CD4-positive, alpha-beta T cell treated with Interleukin-15 for 1 hour (primary cell): Measurements from ENCODE around the gene BRSK2.

Source experiments
- DNase-seq: peaks from one replicate; pipeline ENCODE4 v3.0.0-alpha.2; 2020

BRSK2 gene

DNA sequence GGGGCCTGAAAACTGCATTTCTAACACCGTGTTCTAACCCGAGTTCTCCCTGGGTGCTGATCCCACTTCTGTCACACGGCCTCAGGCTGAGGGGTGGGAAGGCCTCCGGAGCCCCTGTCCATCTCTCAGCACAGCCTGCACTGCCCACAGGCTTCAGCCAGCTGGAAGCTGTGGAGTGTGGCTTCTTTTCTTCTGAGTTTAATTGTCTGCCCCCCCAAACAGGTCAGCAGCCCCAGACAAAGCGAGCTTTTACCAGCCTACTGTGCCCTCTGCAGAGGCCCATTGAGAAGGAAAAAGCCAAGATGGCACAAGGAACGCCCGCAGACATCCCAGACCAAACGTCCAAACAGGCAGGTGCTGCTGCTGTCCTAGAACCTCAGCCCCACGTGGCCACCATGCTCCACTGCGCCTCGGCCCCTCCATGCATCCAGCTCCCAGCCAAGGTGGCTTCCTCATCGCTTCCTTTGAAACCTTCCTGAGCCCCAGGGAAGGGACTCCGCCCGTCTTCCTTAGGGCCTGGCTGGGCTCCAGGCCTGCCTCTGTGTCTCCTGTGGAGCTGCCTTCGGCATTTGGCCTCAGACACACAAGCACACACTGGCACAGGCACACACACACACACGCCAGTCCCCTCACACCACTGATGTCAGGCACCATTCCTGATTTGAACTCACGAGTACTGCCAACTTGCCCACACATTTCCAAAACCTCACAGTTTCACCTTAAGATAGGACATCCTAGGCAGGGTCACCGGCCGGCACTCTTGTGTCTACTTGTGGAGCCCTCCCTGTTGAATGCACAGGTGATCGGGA, 95.2 kb downstream of the BRSK2 start:
- DNase-seq, result no peak

DNA sequence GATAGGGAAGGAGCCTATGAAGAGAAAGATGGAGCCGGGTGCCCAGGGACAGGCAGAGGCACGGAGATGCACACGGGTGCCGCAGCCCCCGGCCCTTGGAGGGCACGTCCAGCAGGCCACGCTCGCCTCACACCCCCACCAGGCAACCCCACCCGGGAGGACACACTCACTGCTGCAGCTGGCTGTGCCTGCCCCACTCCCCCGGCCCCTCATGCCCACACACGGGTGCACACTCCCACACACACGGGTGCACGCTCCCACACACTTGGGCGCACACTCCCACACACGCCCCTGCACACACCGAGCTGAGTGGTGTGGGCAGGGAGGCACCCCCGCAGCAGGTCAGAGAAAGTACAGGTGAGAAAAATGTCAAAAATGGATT, 95.8 kb downstream of the BRSK2 start:
- no peak for DNase-seq

DNA sequence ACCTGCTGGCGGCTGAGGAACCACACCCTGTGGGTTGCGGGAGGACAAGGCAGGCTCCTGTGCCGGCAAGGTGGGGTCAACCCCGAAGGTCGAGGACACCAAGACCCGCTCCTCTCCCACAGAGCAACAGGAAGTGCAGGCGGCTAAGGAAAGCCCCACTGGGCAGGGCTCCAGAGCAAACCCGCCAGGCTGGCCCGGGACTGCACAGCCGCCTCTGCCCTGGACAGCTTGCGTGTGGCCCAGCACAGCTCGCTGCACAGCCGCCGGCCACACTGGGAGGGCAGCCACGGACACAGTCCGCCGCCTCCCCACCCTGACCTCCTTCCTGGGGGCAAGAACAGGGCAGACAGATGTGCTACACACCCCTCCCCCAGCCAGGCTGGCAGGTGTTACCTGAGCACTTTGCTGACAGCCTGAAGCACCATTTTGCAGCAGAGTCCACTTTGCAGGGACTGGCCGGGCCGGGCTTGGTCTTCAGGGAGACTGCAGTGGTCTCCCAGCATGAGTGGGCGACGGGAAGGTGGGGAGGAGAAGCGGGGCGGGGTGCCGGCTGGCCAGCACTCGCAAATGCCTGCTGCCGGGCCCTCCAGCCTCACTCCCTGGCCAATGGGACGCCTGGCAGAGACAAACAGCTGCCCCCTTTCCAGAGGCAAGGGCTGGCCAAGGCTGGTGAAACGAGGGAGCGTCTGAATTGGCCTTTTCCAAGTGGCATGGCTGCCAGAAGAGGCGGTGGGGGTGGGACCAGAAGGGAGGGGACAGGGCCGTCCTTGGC, 96.5 kb downstream of the BRSK2 start, which contains the start of gene MOB2:
Gene MOB2, minus strand, starts transcription at position 726 of the 772 bp plus-strand sequence. Its CDS starts 223 bp downstream, at position 503.
- no peak for DNase-seq

DNA sequence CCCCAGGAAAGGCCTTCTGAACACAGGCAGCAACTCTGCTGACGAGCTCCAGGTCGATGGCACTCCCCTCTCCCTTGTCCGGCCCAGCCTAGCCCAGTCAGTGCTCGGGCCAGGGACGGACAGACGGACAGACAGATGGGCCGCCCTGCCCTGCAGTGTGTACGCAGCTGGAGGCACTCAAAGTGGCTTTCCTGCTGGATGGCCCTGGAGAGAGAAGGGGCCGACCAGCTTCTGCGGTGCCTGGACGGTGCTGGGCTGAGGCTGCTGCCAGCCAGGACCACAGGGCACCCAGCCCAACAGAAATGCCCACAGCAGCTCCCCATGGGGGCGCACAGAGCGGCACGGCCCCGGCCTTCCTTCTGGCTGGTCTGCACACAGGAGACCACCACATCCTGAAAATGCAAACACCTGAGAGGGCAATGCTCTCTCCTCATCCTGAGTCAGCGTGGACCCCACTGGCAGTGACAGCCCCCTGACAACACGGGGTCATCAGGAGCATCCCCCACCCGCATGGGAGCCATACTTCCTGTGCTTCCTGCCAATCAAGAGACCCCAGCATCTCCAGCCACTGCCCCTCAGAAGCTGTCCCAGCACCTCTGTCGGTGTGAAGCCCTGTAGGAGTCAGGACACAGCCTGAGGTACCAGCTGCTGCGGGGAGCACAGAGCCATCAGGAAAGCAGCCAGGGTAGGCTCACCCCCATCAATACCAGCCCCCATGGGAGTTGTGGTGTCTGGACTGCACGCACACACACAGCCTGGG, 97.5 kb downstream of the BRSK2 start:
- DNase-seq, result peak; percentile 2

DNA sequence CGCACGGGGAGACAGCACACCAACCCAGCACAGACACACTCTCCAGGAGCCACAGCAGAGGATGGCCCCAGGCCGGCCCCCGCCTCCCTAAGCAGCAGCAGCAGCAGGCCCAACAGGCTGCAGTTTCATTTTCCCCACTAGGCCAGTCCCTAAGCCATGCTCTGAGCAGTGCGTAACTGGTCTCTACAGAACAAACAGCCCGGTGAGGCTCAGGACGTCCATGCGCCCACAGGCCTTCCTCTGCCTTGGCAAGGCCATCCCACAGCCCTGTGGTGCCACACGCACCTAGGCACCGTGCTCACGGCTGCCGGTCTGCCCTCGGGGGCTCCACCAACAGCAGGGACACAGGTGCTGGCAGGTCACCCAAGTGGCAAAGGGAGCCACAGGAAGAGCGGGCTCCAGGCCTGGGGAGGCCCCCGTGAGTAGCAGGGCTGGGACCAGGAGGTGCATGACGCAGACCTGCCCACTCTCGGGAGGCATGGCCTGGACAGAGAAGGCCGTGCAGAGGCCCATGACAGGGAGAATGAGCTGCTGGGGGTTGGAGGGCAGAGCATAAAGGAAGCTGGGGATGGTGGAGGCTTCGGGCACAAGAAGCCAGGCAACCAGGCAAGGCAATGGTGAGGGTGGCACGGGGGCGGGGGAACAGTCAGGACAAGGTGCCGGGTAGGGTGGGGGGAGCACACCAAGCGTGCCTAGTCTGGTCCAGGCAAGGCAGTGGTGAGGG, 98.3 kb downstream of the BRSK2 start:
- DNase-seq, result peak; percentile 10

DNA sequence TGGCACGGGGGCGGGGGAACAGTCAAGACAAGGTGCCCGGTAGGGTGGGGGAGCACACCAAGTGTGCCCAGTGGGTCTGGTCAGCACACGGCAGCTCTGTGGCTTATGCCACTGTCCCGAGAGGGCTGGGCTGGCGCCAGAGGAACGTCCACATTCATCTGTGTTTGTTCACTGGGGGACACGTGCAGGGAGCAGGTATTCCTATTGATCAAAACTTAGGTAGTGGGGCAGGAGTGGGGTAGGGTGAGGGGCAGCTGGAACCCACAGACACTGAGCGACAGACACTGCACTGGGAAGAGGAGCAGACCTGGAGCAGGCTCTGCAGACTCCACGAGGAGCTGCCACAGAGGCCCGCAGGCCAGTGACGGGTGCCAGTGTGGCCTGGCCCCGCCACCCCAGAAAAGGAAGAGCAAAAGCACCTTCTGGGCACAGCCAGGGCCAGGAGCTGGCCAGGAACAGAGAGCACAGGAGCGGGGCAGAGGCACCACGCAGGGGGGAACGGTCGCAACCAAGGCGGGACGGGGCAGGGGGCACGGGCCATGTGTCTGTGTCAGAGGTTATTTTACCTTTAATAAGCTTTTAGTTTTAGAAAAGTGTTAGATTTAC, 98.9 kb downstream of the BRSK2 start:
- DNase-seq, result no peak

DNA sequence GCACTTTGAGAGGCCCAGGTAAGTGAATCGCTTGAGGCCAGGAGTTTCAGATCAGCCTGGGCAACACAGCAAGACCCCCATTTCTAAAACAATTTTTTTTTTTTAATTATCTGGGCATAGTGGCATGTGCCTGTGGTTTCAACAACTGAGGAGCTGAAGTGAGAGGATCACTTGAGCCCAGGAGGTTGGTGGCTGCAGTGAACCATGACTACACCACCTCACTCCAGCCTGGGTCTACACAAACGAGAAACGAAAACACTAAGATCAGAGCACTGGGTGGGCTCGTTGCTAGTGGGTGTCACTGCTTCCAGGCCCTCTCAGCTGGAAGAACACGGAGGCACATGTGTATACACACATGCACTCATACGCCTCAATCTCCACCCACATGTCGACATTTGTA, 100.9 kb downstream of the BRSK2 start:
- no peak for DNase-seq

DNA sequence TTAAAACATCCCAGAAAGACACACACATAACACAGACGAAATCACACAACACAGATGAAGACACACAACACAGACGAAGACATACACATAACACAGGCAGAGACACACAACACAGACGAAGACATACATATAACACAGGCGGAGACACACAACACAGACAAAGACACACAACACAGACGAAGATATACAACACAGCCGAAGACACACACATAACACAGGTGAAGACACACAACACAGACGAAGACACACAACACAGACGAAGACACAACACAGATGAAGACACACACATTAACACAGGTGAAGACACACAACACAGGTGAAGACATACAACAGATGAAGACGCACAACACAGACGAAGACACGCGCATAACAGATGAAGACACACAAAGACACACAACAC, 101.6 kb downstream of the BRSK2 start:
- no peak for DNase-seq

DNA sequence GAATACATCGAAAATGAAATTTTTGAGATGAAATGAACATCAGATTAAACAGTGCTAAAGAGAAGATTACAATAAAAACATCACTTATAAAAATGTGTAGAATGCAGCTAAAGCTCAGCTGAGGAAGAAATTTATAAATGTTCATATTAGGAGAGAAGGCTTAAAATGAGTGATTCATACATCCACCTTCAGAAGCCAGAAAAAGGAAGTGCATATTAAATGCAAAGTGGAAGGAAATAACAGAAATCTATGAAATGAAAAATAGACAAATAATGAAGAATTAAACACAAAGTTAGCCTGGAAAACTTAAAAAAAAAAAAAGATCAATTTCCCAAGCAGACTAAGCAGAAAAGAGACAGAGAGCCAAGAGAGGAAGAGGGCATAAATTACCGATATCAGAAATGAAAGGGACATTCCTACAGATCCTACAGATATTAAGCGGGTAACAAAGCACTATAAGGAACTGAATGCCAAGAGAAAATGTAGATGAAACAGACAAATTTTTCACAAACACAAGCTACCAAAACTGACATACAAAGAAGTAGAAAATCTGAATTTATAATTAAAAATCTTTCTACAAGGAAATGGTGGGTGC, 104.0 kb downstream of the BRSK2 start:
- no peak for DNase-seq

DNA sequence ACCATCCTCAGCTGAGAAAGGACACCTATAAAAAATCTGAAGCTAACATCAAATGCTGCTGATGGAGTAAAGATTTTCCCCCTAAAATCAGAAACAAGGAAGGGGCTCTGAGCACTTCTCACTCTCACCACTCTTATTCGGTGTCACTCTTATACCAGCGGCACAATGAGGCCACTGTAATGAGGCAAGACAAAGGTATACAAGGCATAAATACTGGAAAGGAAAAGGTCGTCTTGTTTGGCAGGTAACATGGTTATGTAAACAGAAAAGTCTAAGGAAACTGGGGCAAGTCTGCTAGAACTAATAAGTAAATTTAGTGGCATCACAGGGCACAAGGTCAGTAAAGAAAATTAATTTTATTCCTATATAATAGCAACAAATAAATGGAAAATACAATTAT, 104.9 kb downstream of the BRSK2 start:
- no peak for DNase-seq

DNA sequence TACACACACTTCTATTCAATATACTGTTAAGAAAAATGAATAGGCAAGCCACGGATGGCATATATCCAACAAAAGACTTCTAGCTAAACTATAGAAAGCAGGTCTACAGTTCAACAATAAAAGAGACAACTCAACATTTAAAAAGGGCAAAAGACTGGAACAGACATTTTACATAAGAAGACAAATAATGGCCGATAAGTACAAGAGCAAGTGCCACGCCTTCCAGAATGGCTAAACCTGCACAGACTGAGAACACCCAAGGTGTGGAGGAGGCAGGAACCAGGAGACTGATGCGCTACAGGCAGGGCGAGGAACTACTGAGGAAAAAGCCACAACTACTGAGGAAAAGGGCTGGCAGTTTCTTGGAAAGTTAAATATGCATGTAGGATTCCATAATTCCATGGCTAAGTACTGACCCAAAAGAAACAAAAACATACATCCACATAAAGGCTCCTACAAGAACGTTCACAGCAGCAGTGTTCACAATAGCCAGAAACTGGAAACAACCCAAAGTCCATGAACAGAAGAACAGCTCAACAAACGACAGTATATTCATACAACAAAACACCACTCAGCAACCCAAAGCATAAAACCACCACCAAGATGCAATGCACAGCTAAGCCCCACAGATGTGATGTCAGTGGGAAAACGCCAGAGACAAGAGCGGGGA, 106.5 kb downstream of the BRSK2 start:
- no peak for DNase-seq

DNA sequence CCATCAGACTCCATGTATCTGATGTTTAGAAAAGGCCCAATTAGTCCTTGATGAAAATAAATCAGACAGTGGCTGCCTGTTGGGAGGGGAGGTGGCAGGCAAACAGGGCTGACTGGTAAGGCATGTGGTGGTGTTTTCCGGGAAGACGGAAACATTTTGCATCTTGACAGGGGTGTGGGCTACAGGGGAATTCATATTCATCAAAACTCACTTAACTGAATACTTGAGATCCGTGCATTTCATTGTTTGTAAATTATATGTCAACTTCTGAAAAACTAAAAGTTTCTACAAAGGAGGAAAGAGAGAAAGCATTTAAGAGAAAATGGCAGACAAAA, 107.0 kb downstream of the BRSK2 start:
- no peak for DNase-seq

DNA sequence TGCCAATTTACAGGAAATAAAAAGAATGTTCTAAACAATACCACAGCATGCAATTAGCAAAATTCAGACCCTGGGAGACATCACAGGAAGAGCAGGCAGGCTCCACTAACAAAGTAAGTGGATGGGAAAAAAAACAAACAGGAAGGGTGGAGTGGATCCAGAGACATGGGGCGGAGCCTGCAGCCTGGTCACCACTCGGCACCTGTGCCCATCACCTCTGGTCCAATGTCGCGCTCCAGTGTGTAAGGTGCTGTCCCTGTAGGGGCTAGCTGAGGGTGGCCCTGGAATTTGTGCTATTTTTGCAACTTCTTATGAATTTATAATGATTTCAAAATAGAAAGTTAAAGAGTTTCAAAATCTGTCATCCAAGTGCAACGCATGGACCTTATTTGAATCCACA, 107.9 kb downstream of the BRSK2 start:
- no peak for DNase-seq

DNA sequence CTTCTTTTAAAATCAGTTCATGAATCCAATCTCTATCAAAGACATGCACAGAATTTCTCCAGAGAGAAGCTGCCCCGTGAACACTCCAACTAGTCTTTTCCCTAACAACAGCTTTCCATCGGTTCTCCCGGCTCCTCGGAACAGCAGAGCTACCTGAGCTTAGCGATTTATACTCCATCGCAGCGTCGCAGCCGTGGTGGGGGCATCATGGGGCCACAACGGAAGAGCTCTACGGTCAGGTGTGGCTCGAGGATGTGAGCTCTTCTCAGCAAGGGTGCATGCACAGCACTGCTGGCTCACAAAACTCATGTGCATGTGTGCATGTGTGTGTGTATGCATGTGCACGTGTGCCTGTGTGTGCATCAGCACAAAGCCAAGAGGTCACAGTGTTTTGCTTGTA, 108.5 kb downstream of the BRSK2 start:
- no peak for DNase-seq

DNA sequence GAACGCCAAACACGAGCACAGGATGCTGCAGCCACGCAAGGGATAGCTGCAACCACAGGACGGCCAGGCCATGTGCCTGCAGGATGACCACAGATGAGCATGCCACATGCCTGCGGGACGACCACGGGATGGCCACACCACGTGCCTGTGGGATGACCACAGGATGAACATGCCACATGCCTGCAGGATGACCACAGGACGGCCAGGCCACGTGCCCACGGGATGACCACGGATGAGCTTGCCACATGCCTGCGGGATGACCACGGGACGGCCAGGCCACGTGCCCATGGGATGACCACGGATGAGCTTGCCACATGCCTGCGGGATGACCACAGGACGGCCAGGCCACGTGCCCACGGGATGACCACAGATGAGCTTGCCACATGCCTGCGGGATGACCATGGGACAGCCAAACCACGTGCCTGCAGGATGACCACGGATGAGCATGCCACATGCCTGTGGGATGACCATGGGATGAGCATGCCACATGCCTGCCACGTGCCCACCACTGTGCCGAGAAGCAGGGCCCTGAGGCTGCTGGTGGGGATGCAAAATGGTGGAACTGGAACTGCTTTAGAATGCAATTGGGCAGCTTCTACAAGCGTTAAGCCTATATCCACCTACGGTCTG, 109.6 kb downstream of the BRSK2 start:
- DNase-seq, result no peak

DNA sequence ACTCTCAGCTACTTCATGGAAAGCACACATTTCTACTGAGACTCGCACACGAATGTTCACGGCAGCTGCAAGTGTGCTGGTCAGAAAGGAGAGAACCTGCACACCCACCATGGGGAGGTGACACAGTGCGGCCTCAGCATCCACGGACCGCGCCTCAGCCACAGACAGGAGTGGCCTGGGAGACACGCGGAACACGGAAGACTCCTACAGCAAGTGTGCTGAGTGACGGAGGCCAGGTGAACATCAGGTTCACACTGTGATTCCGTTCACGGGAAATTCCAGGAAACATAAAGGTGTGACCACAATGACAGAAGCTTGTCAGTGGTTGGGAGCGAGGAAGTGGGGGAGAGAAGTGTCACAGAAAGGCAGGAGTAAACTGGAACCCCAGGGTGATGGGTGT, 110.2 kb downstream of the BRSK2 start:
- DNase-seq, result no peak

DNA sequence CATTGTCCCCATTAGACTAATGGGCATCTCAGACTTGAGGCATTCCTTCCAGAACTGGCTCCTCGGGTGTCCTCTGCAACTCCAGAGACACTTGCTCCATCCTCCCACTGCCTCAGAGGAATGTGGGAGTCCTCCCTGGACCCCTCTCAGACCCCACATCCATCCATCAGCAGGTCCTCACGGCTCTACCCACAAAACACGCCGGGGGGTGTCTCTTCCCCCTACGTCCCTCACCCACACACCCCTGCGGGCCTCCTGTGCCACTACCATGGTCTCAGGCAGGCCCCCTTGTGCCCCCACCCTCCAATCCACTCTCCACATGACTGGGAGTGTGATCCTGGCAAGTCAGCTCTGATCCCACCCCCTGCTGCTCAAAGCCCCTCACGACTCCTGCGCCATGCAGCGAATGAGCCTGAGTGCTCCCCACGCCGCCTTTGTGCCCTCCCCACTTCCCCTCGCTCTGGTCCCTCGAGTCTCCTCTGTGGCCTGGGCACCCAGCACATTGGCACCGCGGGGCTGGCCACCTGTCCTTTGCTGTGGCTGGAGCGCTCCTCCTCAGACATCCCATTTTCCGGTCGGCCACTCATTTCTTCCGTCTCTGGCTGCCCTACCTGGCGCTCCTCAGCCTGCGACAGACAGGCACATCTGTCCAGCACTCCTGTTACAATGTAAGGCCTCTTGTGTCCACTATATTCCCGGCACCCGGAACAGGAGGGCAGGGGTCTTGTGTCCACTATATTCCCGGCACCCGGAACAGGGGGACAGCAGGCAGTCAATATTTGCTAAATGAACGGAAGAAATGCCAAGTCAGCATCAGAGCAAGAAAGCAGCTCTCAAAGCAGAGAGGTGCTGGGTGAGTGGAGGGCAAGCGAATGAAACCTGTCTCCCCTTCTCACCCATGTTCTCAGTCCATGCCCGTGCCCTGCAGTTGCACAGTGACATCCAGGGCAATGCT, 111.0 kb downstream of the BRSK2 start:
- no peak for DNase-seq

DNA sequence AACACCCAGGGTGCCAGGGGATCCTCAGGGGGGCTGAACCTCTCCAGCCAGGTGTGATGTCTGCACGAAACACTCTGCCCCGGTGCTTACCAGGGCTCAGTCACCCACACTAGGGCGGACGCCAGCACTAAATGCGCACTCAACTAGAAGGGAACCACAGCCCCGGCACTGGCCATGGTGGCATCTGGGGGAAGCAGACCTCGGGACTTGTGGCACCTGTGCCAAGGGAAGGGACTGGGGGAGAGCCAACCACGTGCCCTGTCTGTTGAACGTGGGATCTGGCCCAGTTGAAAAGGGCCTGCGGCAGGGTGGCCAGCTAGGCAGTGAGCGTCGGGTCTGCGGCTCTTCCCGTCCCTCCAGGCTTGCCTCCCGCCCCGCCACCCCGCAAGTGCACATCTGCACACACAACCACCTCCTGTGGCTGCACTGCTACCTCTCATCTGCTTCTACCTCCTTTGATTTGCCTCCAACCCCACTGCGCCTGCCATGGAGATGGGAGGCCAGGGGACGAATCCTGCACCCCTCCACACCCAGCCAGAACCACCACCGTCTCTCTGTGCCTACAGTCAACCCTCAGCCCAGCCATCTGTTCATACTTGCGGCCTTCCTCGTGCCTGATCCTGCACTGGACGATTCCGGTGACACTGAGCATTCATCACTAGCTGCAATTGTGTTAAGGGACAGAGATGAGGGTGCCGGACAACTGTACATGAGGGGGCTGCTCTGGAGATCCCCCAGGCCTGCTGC, 111.9 kb downstream of the BRSK2 start:
- DNase-seq, result no peak
